Measurements from ENCODE around the gene ABI1.

ABI1 gene

GRCh38 chr10:26770069-26770468 is 90.7 kb downstream of the ABI1 start:
- DNase-seq (ENCODE audit: low read depth) = no peak

GRCh38 chr10:26765549-26765948 is 95.2 kb downstream of the ABI1 start:
- DNase-seq (ENCODE audit: low read depth) = no peak

- DNase-seq (ENCODE audit: low read depth) = no peak
These were observed 101.8 kb downstream of the ABI1 start for GRCh38 chr10:26759008-26759407.

- DNase-seq (ENCODE audit: low read depth) = no peak
These were observed 105.3 kb downstream of the ABI1 start for GRCh38 chr10:26755443-26755903.

GRCh38 chr10:26746061-26746460 is 114.7 kb downstream of the ABI1 start:
- DNase-seq (ENCODE audit: low read depth) = no peak

- no peak for DNase-seq (ENCODE audit: low read depth)
These were observed 116.9 kb downstream of the ABI1 start for GRCh38 chr10:26743841-26744240.

GRCh38 chr10:26743091-26743490 is 117.7 kb downstream of the ABI1 start:
- no peak for DNase-seq (ENCODE audit: low read depth)

GRCh38 chr10:26741368-26741767 is 119.4 kb downstream of the ABI1 start:
- no peak for DNase-seq (ENCODE audit: low read depth)

- DNase-seq (ENCODE audit: low read depth) = no peak
These were observed 121.6 kb downstream of the ABI1 start for GRCh38 chr10:26739071-26739631.

- DNase-seq (ENCODE audit: low read depth) = no peak
These were observed 122.4 kb downstream of the ABI1 start for GRCh38 chr10:26738301-26738911.

- DNase-seq (ENCODE audit: low read depth) = no peak
These were observed 123.0 kb downstream of the ABI1 start for GRCh38 chr10:26737730-26738129.

- no peak for DNase-seq (ENCODE audit: low read depth)
These were observed 125.3 kb downstream of the ABI1 start for GRCh38 chr10:26735435-26735834.

- DNase-seq (ENCODE audit: low read depth) = no peak
These were observed 126.8 kb downstream of the ABI1 start for GRCh38 chr10:26733750-26734568.

GRCh38 chr10:26730552-26730951 is 130.2 kb downstream of the ABI1 start:
- DNase-seq (ENCODE audit: low read depth) = no peak

- DNase-seq (ENCODE audit: low read depth) = no peak
These were observed 131.4 kb downstream of the ABI1 start for GRCh38 chr10:26729395-26729794.

GRCh38 chr10:26728957-26729356 is 131.8 kb downstream of the ABI1 start:
- DNase-seq (ENCODE audit: low read depth) = no peak

GRCh38 chr10:26727005-26727404 is 133.8 kb downstream of the ABI1 start:
- no peak for DNase-seq (ENCODE audit: low read depth)

GRCh38 chr10:26725837-26726727 is 134.7 kb downstream of the ABI1 start:
- peak; percentile 14 for DNase-seq (ENCODE audit: low read depth)

GRCh38 chr10:26723016-26723415 is 137.7 kb downstream of the ABI1 start:
- no peak for DNase-seq (ENCODE audit: low read depth)

- no peak for DNase-seq (ENCODE audit: low read depth)
These were observed 139.2 kb downstream of the ABI1 start for GRCh38 chr10:26721561-26721960.

GRCh38 chr10:26717476-26717875 is 143.3 kb downstream of the ABI1 start:
- DNase-seq (ENCODE audit: low read depth) = no peak

- no peak for DNase-seq (ENCODE audit: low read depth)
These were observed 145.6 kb downstream of the ABI1 start for GRCh38 chr10:26715137-26715487.

Measured in stimulated activated CD8-positive, alpha-beta memory T cell treated with anti-CD3 and anti-CD28 coated beads, Interleukin-15, amount 100 ng/mL, for 1 hour (primary cell).